ENCODE results near the gene SUGCT. TPM values are rescaled to one million over a fixed set of nuclear protein-coding genes. Genes with fewer than 3 reads are reported as not detected.
"Not testable (repeated sequence)": the region's sequence is repeated elsewhere in the genome, so short reads cannot be mapped to it uniquely, and the experiment has no call there.

The SUGCT gene
- total RNA-seq, 1 donor = 0.81 TPM

DNA sequence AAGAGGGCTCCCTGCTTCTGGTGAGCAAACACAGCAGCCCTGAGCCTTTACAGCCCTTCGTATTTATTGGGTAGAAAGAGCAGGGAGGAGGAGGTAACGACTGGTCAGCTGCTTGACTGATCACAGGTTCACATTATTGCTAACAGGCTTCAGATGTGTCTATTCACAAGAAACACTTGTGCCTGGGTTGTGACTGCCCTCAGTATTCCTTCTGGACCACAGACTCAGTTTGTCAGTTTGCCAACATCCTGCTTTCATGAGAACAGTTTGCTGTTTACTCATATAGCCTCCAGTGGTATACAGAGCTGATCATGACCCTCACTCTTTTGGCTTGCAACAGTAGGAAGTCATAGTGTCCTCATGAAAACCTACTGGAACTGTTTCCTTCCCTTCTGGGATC, 467.5 kb downstream of the SUGCT start:
- DNase-seq (ENCODE audit: low read depth in 2 of 3, low spot score in 2 of 3) = not testable (repeated sequence)

DNA sequence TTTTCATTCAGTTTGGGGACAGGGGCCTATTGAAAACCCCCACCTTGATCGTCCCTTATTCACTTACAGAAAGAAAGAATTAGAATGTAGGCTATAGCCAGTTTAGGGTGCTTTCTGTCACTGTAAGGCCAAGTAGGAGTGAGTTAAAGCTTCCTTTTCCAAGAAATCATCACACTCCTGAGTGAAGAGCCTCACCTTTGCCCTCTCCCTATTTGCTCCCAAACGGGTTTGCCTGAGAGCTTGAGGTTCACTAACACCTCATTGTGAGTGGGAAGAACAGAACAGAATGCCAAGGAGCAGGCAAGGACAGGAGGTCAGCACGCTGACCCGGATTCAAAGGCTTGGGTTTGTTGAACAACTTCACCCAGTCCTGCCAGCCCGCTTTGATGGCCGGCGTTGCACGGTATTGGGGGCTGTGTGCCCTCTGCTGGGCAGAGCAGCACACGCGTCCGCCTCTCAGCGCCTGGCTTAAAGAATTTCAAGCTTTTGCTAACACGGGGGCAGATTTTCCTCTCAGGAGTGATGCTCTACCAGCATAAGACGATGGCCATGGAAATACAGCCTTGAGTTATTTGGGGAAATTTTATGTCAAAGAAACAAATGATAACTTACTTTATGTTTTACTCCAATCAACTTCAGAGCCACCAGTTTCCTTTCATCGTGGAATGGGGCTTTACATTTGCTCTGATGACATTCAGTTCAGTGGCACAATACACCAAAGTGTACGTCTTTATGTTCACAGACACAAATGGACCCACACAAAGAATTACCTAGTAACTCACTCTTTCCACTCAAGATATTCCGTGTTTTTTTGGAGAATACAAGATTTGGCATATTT, 470.0 kb downstream of the SUGCT start:
- peak in 2 of 3 donors; percentile 53 to 72 for DNase-seq (ENCODE audit: low read depth in 2 of 3, low spot score in 2 of 3)

DNA sequence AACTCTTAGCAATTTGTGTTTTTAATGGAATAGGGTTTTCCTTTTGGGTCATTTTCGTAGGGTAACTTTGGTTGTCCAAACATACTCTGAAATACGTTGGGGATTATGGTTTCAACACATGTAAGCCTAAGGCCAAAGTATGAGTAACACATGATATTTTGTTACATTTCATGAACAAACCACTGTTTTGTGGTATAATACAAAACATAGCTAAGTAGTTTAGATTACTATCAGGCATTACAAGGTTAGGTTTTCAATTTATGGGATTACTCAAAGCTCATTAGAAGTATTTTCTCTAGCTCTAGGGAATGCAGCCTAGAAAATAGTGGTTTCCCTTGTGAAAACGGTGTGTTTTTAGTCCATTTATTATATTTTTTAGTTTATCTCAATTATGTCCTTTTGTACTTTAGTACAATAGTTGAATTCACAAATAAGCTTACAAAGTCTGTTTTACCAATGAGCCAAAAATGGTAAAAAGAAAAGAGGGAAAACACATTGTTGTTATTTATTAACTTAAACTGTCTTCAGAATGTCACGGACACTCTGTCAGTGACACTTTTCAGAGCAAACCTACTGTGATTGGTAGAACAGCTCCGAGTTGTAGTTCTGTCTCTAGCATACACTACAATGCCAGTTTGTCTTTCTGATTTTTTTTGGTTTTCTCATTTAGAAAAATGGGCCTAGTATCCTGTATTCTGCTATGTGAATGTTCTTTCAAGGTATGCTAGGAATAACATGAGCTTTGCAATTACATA, 473.7 kb downstream of the SUGCT start:
- DNase-seq (ENCODE audit: low read depth in 2 of 3, low spot score in 2 of 3) = no peak

DNA sequence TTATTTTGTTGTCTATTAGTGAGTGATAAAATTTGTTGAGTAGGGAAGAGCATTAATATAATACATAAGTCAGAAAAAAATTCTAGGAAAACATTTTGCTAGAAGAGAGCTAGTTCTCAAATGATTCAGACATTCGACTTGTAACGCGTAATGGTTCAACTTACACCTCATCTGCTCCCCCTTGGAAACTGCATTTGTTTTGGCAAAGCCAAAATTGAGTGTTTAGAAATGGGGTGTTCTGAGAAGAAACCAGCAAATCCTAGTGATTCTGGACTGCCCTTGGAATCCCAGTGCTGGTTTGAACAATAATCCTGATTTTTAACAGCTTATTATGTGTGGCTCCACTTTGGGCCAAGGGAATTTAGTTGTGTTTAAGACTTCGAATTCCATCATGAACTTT, 475.7 kb downstream of the SUGCT start:
- no peak for DNase-seq (ENCODE audit: low read depth in 2 of 3, low spot score in 2 of 3)

DNA sequence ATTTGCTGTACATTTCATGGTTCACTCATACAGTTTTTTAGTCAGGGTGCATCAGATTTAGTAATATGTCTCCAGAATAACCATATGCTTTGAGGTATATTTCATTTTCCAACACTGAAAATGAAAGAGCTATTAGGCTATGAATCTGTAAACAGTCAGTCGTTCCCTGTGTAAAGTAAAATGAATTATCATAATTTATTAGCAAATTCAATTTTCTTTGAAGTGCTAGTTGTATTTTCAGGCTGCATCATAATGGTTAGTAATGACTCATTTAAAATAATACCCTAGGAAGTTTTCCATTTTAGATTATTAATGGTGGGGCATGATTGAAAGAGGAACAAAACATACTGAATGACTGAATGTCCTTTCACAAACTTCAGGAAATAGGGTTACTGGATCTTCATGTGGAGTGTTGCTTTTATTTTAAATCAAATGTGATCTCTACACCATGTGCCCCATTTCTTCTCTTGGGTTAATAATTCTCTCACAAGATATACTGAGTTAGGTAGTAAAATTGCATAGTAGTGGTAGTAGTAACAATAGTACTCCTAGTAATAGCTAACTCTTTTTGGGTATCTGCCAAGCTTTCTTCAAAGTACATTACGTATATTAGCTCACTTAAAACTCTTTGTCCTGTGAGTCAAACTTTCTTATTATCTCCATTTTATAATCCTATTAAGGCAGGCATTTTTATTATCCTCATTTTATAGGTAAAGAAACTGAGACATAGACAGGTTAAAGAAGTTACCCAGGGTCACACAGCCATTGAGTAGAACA, 476.5 kb downstream of the SUGCT start:
- DNase-seq (ENCODE audit: low read depth in 2 of 3, low spot score in 2 of 3) = no peak

DNA sequence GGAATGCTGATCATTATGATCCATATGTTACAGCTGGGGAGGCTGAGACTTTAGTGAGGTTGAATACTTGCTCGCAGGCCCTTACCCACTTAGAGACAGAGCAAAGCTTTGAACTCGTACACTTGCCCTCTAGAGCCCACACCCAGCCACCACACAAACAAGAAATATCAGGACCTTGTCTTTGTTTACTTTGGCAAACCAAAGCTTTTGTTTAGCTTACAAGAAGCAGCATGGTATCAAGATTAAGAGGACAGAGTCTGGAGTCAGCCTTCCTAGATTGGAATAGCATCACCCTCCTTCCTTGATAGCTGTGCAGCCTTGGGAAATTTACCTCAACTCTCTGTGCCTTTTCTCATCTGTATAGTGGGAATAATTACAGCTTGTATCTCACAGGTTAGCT, 477.5 kb downstream of the SUGCT start:
- no peak for DNase-seq (ENCODE audit: low read depth in 2 of 3, low spot score in 2 of 3)

DNA sequence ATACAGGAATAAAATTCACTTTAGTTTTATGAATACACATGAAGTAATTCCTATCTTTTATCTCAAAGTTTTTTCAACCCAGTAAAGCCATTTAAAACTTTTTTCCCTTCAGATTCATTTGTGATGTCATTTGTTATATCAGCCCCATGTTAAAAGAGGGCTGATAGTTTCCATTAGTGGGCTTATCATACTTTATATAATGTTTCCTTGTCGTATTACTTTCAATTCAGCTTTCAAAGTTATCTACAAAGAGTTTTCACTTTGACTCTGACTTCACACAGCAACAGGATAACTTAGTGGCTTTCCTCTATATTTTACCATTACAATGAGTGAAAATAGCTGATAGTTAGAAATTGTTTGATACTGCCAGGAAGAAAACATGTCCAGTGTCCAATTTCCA, 484.8 kb downstream of the SUGCT start:
- no peak for DNase-seq (ENCODE audit: low read depth in 2 of 3, low spot score in 2 of 3)

DNA sequence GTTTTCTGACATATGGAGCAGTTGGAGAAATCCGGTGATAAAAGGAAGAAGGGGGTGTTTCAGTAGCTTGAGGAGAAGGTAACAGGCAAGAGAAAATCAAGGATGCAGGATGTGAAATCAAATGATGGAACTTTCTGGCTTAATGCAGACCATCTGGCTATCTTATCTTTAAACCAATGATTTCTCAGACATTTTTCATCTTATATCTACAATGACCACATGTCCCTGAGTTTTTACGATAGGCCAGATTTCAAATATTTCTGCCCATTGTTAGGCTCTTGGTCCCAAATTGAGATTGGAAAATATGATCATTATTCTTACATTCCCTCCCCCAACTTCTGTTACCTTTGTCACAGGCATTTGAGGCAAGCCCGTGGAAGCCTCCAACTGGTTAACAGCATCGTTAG, 486.8 kb downstream of the SUGCT start:
- no peak for DNase-seq (ENCODE audit: low read depth in 2 of 3, low spot score in 2 of 3)

DNA sequence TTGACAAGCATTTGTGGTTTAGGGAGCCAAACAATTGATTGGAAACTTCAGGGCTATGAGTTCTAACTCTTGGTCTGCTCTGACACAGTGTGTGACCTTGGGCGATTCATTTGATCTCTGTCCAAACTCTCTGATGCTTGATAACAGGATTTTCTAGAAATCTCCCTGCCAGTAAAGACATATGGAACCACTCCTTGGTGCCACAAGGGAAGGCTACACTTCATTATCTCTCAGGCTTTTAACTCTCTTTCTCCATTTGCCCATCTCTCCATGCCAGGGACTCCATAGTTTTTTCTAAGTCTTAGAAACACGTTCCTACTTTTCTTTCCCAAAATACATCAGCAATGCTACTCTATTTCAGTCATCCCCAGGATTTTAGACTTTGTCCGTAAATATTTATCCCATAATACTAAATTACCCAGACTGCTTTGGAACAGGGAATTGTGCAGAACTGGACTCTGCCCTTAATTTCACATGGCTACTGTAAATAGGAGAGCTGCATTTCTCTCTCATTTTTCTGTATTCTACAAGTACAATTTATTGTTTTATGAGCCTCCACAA, 488.2 kb downstream of the SUGCT start:
- no peak for DNase-seq (ENCODE audit: low read depth in 2 of 3, low spot score in 2 of 3)

DNA sequence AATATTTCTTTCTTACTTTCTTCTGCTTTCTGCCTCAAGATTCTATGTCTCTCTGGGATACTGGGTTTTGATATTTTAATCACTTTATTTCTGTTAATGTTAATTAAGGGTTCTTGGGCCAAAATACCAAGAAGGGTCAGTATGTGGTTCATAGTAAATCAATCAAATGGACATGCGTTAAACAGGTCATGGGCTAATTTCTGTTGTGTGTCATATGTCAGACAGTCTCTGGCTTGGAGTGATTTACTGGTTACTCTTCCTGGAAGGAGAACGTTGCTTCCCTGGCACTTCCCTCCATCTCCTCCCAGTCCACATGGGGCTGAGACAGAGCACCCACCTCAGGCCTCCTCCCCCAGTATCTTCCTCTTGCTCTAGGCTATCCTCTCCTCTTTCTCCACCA, 489.1 kb downstream of the SUGCT start:
- no peak for DNase-seq (ENCODE audit: low read depth in 2 of 3, low spot score in 2 of 3)

DNA sequence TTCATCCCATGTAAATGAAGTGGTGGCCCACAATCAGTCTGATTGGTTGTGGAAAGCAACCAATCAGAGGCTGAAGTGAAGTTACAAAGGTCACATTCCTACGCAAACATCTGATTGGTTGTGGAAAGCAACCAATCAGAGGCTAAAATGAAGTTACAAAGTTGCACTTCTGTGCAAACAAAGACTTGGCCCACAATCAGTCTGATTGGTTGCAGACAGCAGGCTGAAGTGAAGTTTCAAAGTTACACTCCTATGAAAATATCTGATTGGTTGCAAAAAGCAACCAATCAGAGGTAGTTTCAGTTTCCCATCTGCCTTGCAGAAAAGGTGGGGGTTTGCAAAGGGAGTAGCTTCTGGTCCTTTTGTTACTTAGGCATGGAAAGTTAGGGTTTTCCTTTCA, 492.6 kb downstream of the SUGCT start:
- DNase-seq (ENCODE audit: low read depth in 2 of 3, low spot score in 2 of 3) = not testable (repeated sequence)

DNA sequence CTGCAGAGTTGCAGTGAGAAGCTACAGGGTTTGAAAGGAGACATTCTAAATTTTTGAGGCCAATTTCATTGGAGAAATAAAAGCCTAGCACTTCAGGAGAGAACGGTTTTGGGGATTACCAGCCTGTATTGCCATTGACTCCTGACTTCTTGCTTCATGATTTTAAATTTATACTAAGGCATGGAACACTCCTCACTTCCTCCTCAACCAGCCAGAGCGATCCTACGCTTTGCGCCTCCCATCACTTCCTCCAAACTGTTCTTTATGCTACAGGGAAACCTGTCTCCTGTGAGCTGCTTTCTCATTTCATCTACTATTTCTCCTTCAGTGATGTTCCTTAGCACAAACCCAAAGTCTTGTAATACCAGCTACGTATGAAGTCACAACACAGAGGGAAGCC, 495.1 kb downstream of the SUGCT start:
- no peak for DNase-seq (ENCODE audit: low read depth in 2 of 3, low spot score in 2 of 3)

DNA sequence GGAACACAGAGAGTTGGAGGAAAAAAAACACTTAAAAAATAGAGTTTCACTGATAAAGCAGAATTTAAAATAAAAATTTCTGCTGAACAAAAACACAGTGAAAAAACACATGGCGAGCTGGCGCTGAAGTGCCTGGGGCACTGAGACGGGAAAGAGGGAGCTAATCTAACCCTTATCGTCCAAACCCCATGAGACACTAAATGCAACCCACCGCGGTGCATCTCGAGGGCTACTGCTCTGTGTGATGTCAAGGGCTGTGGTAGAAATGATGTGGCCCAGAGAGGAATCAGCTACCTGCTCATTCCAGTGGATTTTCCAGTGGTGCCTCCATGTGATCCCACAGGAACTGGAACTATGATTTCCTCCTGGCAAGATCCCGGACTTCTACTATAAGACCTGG, 499.3 kb downstream of the SUGCT start:
- no peak for DNase-seq (ENCODE audit: low read depth in 2 of 3, low spot score in 2 of 3)

DNA sequence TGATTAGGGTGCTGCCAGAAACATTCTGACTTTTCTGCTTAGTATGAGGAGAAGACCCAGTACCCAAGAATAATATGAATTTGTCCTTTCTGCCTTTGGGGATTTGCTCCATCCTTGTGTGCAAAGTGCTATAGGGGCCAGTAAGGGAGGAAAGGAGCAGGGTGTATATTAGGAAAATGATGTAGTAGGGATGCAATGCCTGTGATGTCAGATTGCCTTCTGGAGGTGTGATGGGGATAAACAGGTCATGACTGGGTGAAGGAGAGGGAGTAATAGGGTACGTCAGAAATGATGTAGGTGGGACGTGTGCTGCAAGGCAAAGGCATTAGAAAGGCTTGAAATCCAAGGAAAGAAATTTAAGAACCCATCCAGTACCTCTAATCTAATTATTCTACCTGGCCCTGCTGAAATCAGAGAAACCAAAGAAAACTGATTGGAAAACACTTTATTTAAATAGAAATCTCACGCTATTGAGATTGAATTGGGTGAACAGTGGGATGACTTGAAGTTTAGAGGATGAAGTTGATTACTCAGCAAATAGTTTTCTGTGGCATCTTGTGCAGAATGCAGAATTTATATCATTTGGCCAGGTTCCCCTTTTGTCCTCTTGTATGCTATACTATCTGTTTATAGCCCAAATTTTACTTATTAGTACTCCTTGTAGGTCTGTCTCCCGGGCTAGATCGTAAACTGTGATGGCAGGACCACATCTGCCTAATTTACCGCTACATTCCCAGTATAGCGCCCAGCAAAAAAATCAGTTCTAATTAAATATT, 503.9 kb downstream of the SUGCT start:
- DNase-seq (ENCODE audit: low read depth in 2 of 3, low spot score in 2 of 3) = peak in 1 of 3 donors; percentile 47

DNA sequence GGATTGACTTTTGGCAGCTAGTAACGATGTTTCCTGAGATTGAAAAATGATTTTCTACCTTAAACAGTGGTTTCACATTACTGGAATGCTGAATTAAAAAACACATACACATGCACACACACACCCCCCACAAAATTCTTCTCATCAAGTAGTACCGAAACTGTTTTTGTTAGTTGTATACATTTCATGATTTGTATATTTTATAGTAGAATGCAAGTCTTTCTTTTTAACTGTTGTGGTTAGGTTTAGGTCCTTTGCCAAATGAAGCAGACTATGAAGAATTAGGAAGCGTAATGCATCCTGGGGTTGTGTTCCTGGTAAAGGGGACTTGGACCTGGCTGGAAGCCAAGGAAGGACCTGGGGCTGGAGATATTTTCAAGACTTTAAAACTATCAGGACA, 505.8 kb downstream of the SUGCT start:
- DNase-seq (ENCODE audit: low read depth in 2 of 3, low spot score in 2 of 3) = no peak

DNA sequence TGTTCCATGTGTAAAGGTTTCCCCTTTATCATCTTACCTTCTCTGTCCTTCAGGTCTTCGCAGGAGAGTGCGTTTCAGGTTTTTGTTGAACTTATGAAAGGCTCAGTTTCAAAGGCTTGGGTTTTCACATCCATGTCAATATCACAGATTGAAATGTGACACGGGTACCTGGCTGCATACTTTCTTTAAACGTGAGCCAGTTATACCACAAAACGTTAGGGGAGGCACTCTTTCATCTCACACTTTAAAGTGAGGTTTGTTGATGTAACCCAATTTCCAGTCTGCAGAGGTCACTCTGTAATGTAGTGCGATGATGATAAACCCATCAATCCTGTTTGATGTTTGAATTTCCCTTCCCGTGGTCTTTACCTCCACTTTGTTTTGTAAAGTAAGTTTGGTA, 506.9 kb downstream of the SUGCT start:
- DNase-seq (ENCODE audit: low read depth in 2 of 3, low spot score in 2 of 3) = no peak

DNA sequence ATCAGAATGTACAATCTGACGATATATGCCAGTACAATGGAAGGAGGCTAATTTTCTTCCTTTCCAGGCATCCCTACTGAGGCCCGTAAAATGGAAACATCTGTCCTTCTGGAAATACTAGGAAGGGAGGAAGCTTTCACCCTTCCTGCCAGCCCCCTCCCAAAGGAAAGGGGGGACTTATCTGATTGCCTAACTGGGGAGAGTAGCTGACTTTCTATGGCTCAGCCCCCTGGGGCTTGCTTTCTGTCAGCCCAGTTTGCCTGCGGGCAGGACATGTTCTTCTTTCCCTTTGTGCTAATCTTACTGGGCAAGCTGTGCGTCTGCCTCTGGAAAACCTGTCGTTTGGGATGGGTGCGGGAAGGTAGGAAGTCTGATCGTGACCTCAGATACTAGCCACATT, 508.9 kb downstream of the SUGCT start:
- DNase-seq (ENCODE audit: low read depth in 2 of 3, low spot score in 2 of 3) = no peak

DNA sequence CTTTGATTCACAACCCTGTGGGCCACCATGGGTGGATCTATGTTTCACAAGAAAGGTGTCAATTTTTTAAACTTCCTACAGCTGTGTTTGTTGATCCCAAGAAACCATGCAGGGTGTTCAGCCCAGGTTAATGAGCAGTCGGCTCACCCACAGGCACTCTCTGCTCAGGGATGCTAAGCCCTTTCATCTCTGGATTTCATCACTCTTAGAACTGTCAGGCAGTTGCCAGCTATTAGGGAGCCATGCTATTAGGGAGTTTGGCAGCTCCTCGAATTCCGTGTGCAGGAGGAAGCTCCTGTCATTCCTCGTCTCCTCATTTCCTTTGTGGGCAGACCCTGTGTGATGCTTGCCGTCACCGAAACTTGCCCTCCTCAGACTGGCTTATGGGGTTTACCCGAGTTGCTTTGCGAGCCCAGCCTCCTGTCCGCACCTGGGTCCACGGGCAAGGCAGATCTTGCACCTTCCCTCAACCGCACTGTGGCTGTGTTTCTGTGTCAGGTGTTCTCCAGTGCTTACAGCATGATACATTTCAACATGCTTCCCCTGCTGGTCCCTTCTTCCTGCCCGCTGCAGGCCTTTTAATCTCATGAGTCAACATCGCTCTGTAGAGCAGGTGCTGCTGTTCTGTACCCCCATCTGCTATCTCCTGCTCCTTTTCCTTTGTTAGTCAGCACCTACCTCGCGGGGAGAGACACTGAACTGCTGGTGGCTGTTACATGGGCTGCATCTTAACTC, 509.8 kb downstream of the SUGCT start:
- peak in 2 of 3 donors; percentile 19 to 35 for DNase-seq (ENCODE audit: low read depth in 2 of 3, low spot score in 2 of 3)

DNA sequence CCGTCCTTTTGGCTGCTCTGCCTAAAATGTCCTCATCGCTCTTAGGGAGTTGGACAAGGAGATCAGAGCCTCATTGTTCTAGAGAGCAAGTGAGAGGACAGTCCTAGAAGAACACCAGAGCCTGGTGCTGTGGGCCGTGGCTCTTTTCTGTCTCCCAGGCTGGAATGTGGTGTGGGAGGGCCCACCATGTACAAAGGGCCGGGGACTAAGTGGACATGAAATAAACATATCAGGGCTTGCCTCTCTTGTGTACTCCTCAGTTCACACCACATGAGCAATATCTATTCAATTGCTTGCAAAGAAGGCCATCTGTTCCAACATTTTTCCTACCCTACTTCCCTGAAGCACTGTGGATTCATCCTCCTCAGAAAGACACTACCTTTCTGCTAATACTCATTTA, 510.4 kb downstream of the SUGCT start:
- DNase-seq (ENCODE audit: low read depth in 2 of 3, low spot score in 2 of 3) = no peak

DNA sequence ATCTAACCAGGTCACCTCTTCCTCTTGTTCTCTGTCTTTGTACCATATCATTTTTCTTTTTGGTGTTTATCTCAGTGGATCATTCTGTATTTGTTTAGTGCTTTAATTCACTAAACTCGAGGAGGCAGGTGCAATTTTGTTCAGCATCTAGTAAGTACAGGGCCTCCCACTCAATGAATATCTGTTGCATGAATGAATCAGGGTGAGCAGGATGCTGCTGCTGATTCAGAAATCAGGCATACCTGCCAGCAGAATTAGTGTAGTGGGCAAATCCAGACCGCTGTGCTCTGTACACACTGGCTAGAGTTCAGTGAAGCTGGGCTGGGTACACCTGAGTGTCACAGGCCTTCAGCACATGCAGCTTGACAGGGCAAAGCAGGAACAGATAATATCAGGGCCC, 511.9 kb downstream of the SUGCT start:
- DNase-seq (ENCODE audit: low read depth in 2 of 3, low spot score in 2 of 3) = no peak
